ENCODE measurements around the gene UBE2V1. TPM values are rescaled to one million over a fixed set of nuclear protein-coding genes. Genes with fewer than 3 reads are reported as not detected.
"Not testable (repeated sequence)": the region's sequence is repeated elsewhere in the genome, so short reads cannot be mapped to it uniquely, and the experiment has no call there.

The UBE2V1 gene
- polyA plus RNA-seq, 1 experiment, result 101 TPM

GRCh38 chr20:50085146-50085480 lies 27.8 kb downstream of the UBE2V1 start:
- H3K27me3 ChIP-seq (ENCODE audit: control insufficient read depth, insufficient read depth, low read length), result no peaks in the 10 kb centered on the region
- H3K4me3 ChIP-seq (ENCODE audit: low read depth, low read length), result no peak overlapping the region
- peaks cover 7% of the 10 kb centered on the region; the same call in 1 of the 2 replicates for H3K36me3 ChIP-seq (ENCODE audit: control insufficient read depth, insufficient read depth, low read length)
- TF ChIP-seq CTCF (IDR thresholded peaks at IDR 0.05; ENCODE audit: insufficient read depth, low read depth, low read length), result no peak
- no peak for DNase-seq (ENCODE audit: low read depth)
- ChIA-PET CTCF (interaction anchor here (0.6 to 5.0 kb wide), 18 partner anchors 8 to 125 kb away, joined by 3 to 43 read pairs (median 7); partner anchors contain the start of gene UBE2V1), POLR2A (no interaction called here)

GRCh38 chr20:50083034-50083433 lies 29.9 kb downstream of the UBE2V1 start:
- POLR2A ChIA-PET, result no interaction called here

GRCh38 chr20:50082056-50082455 lies 30.9 kb downstream of the UBE2V1 start:
- H3K36me3 ChIP-seq (ENCODE audit: control insufficient read depth, insufficient read depth, low read length); DNase-seq (ENCODE audit: low read depth); H3K4me3 ChIP-seq (ENCODE audit: low read depth, low read length); POLR2A ChIA-PET; H3K27me3 ChIP-seq (ENCODE audit: control insufficient read depth, insufficient read depth, low read length): not testable (repeated sequence)
- CTCF ChIA-PET, result interaction anchor here (4.2 kb wide), 1 partner anchor 11 kb away, joined by 43 read pairs; no protein-coding TSS in a partner anchor

More at GRCh38 chr20:50083034-50083433, 29.9 kb downstream of the UBE2V1 start:
- H3K4me3 ChIP-seq (ENCODE audit: low read depth, low read length), result no peak overlapping the region
- no peak for TF ChIP-seq CTCF (IDR thresholded peaks at IDR 0.05; ENCODE audit: insufficient read depth, low read depth, low read length)
- no peak for DNase-seq (ENCODE audit: low read depth)
- CTCF ChIA-PET, result interaction anchor here (1.2 to 5.0 kb wide), 9 partner anchors 9 to 117 kb away, joined by 3 to 43 read pairs (median 5); no protein-coding TSS in a partner anchor
- H3K27me3 ChIP-seq (ENCODE audit: control insufficient read depth, insufficient read depth, low read length), result no peaks in the 10 kb centered on the region
- peaks cover 5% of the 10 kb centered on the region; the same call in 1 of the 2 replicates for H3K36me3 ChIP-seq (ENCODE audit: control insufficient read depth, insufficient read depth, low read length)

GRCh38 chr20:50077818-50078601 lies 34.9 kb downstream of the UBE2V1 start:
- H3K27me3 ChIP-seq (ENCODE audit: control insufficient read depth, insufficient read depth, low read length), result no peaks in the 10 kb centered on the region
- POLR2A ChIA-PET, result no interaction called here
- H3K36me3 ChIP-seq (ENCODE audit: control insufficient read depth, insufficient read depth, low read length), result peaks cover 4% of the 10 kb centered on the region; the same call in 1 of the 2 replicates
- no peak for DNase-seq (ENCODE audit: low read depth)
- CTCF ChIA-PET, result interaction anchor here (18.2 kb wide), 1 partner anchor 101 kb away, joined by 590 read pairs; the partner anchor contains the start of gene SNAI1
- H3K4me3 ChIP-seq (ENCODE audit: low read depth, low read length), result no peak overlapping the region
- no peak for TF ChIP-seq CTCF (IDR thresholded peaks at IDR 0.05; ENCODE audit: insufficient read depth, low read depth, low read length)

GRCh38 chr20:50073500-50073899 lies 39.5 kb downstream of the UBE2V1 start:
- TF ChIP-seq CTCF (IDR thresholded peaks at IDR 0.05; ENCODE audit: insufficient read depth, low read depth, low read length), result no peak
- no peak for DNase-seq (ENCODE audit: low read depth)
- ChIA-PET POLR2A (no interaction called here), CTCF (interaction anchor here (0.6 to 18.2 kb wide), 4 partner anchors 10 to 96 kb away, joined by 3 to 590 read pairs (median 14); partner anchors contain the start of gene SNAI1)
- no peaks in the 10 kb centered on the region for H3K27me3 ChIP-seq (ENCODE audit: control insufficient read depth, insufficient read depth, low read length)
- H3K4me3 ChIP-seq (ENCODE audit: low read depth, low read length), result no peak overlapping the region
- H3K36me3 ChIP-seq (ENCODE audit: control insufficient read depth, insufficient read depth, low read length), result no peaks in the 10 kb centered on the region

Measured in BJ (cell line).